HUDEP-2 (cell line): Measurements from ENCODE around the gene MAD2L2.
A peak's percentile ranks its signal among the peaks of the same experiment; 100 is the strongest.

Experiments
- DNase-seq, 76 experiments: peaks; one replicate each; lab custom pipeline; 2025; ENCODE audit not compliant: unreplicated experiment in 76 of 76; lab: John Stamatoyannopoulos, UW

The MAD2L2 gene

DNA sequence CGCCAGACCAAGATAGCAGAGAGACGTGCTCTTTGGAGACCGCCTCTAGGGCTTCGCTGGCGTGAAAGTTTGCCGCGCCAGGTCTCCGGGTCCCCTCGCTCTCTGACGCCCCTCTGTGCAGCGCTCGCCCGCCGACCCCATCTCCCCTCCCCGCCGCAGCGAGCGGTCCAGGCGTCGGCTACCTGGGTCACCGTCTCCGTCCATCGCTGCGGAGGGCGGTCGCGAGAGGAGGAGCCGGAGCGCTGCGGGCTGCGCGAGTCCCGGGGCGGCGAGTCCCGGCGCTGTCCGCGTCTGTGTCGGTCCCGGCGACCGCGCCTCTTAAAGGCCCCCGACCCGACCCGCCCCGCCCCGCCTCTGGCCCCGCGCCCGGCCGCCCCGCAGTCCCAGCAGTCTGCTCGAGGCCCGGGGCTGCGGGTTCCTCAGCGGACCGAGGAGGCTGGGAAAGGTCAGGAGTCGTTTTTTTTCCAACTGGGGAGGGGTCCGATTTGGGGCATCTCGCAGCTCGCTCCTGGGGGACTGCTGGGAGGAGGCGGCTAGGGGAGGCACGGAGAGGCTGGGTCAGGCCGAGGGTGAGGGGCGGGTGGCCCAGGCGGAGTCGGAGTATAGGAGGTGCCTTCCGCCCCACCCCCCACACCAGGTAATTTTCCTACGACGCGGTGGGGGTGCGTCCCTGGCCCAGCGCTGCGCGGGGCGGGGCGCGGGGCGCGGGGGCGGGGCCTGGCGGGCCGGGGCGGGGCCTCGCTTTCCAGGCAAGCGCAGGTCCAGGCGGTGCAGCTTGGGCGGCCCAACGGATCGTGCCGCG is 26.6 kb downstream of the MAD2L2 start, which contains the start of the genes FBXO2 and FBXO44:
FBXO2 (minus strand) TSS at position 293 of the 802 bp plus-strand sequence; CDS start at position 204, 89 bp downstream.
FBXO44 (plus strand) TSS at position 741 of the 802 bp plus-strand sequence. CDS start 959 bp downstream, outside the sequence.
- DNase-seq: peak in 1 of 76 experiments; percentile 5

DNA sequence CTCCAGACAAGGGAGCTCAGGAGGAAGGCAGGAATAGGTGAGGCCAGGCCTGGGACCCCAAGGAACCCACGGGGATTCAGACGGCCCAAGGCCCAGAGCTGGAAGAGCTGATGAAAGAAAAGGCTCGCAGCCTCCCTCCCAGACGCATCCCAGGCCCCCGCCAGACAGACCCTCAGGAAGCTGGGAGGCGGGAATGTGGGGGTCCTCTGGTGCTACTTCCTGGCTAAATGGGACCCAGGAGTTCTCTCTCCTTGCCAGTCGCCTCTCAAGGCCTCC is 27.1 kb downstream of the MAD2L2 start:
- DNase-seq: no peak

DNA sequence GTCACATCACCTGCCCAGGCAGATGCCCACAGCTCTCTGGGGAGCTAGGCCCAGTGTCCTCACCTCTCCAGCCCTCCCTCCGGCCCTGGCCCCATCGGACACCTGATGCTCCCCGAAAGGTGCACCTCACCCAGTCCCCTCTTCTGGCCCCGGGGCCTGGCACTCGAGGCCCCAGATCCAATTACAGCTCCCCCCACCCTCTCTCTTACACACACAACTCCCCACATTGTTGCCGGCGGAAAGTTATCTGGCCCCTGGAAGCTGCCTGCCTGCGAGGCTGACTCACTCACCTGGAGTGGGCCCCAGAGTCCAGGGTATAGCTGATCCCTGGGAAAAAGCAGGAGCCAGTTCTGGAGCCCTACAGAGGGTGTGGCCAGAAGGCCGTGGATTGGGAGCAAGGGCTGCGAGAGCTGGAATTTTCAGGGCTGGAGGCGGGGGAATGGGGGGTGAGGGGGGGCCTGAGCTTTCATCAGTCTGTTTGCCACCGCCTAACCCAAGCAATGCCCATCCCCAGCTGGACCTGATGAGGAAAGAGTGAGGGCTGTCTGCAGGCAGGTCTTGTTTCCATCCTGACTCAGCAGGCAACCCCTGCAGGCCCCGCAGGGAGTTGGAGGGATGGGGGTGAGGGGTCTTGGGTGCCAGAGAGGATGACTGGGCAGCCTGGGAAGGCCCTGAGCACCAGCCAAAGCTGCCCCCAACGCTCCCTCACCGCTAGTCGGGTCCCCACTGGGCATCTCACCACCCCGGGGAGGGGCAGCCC is 27.7 kb downstream of the MAD2L2 start:
- no peak for DNase-seq

DNA sequence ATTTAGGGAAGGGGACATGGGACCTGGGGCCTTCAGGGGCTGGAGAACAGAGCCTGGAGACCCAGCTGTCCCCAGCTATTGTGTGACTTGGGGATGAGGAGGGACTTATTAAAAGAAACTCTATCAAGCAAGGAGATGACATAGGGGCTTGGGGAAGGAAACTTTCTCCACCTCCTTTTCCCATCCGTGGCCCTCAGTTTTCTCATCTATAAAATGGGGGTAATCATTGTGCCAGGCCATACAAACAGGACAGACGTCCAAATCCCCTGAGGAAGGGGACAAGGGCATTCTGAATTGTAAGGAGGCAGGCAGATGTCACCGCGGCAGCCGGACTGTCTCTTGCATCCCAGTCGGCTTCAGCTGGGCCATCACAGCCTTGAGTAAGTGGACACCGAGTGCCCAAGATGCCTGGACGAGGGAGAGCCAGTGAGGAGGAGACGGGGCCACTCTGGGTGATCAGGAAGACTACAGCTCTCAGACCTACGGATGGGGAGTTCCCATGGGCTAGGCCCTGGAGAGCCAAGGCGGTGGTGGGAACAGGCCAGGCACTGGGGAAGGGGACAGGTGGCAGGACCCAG is 28.7 kb downstream of the MAD2L2 start:
- DNase-seq: no peak

DNA sequence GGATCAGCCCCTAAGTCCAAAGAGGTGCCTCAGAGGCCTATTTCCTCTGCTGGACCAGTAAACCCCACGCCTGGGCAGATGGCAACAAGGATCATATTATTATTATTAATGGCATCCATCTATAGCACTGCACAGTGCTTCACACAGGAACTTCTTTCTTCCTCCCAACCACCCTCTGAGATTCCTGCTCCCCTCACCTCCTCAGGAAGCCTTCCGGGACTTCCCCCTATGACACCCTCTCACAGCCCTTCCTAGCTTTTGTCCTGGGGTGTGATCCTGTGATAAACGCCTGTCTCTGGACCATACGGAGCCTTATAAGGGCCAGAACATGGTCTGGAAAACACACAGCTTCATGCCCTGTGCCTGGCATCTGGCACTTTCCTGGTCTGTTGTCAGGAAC is 29.9 kb downstream of the MAD2L2 start:
- no peak for DNase-seq

DNA sequence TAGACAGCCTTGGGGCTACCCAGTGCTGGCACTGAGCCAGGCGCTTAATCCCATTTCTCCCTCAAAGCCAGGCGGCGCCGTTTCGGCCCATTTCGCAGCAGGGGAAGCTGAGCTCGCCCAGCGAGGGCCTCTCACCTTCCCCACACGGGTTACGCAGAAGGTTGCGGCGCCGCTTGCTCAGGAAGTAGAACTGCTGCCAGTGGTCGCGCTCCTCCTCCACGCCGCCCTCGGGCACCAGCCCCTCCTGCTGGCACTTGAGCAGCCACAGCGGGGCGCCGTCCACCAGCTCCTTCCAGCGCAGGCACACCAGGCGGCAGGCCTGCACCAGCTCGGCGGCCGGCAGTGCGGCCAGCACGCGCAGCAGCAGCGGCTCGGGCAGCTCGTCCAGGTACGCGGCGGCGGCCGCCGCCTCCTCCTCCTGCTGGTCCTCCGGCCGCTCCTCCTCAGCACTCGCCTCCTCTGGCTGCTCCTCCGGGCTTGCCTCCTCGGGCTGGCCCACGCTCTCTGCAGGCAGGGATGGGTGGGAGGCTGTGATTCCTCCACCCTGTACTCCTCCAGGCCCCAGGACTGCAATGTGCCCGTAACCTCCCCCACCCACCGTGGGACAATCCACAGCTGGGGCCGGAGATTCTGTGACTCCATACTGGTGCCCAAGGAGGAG is 30.5 kb downstream of the MAD2L2 start:
- DNase-seq: peak in 62 of 76 experiments; percentile 15 to 82 (median 54)

DNA sequence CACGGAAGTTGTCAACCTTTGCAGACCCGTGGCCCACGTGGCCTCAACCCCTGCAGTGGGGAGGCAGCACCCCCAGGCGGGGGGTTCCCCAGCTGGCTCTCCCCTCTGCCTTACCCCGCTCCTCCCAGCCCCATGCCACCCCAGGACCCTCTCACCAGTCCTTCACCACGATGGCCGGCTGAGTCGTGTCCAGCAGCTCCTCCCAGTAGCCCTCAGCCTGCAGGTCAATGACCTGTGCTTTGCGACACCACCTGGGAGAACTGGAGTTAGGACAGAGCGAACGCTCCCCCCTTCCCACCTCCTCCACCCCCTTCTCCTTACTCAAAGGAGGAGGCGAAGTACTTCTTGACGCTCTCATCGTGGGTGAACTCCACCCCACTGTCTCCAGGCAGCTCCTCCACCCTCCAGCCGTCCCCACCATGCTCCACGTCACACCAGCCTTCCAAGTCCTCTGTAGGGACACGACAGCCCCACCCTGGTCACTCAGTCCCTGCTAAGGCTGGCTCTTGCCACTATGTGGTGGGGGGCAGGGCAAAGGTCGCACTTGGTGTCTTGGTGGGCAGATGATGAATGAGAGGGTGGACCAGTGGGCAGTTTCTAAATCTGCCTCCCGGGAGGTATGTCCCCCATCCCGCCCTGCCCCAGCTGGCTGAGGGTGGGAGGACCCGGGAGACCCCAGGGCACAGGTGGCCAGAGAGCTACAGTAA is 31.2 kb downstream of the MAD2L2 start:
- DNase-seq: no peak

DNA sequence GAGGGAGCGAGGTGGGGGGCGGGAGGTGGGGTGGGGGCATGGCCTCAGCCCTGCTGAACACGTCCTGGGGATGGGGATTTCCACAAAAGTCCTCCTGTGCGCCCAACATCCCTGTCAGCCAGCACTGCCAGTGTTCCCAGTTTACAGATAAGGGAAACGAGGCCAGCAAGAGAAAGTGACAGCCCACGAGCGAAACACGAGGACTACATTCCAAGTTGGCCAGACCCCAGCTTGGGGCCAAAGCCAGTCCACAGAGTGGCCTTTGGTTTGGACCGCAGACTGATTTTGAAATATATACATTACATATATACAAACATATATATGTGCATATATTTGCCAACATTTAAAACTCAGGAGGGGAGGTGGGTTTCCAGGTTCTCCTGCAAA is 31.7 kb downstream of the MAD2L2 start:
- no peak for DNase-seq

DNA sequence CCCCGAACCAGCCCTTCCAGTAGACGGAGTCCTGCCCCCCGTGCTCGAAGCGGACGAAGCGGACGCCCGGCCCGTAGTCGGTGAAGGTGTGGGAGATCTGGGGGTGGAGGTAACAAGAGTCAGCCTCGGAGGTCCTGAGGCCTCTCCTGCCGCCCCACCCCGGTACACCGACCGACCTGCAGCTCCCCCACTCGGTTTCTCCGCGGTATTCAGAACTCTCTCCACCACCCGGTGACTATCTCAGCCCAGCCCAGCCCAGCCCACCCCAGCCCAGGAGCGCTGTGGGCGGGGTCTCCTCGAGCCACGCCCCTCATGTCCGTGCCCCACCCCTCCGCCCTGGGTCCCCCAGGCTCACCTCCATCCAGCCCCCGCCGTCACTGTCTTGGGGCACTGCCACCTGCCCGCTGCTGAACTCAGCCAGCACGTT is 32.2 kb downstream of the MAD2L2 start:
- DNase-seq: peak in 24 of 76 experiments; percentile 3 to 40 (median 16)

DNA sequence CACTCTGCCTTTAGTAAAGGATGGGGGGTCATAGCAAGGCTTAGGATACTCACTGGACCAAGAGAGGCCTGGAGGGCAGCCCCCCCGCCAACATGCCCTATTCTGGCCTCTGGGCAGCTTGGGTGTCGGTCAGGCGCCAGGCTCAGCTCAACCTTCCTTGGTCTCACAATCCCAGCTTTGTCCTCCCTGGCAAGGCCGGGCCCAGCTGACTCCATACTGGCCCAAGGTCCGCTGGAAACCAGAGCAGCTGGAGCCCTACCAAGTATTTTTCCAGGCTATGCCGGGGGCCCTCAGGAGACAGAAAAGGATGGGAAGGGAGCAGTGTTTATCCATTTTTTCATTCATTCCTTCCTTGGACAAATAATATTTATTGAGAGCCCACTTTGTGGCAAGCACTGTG is 32.9 kb downstream of the MAD2L2 start:
- no peak for DNase-seq

DNA sequence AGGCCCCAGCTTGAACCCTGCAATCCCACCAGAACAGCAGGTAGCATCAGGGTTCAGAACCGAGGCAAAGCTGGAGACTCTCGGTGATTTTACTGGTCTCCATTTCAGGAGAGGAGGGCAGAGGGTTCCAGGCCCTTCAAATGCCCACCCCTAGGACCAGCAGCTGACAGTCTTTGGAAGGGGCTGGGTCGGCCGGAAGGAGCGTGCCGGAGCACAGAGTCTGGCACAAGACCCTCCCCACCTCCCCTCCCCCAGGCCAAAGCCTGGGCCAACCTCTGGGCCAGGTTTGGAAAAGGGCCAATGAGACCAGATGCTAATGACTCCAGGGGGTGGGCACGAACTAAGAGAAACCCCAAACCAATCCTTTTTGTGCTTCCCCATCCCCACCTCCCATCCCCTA is 33.6 kb downstream of the MAD2L2 start:
- DNase-seq: no peak

DNA sequence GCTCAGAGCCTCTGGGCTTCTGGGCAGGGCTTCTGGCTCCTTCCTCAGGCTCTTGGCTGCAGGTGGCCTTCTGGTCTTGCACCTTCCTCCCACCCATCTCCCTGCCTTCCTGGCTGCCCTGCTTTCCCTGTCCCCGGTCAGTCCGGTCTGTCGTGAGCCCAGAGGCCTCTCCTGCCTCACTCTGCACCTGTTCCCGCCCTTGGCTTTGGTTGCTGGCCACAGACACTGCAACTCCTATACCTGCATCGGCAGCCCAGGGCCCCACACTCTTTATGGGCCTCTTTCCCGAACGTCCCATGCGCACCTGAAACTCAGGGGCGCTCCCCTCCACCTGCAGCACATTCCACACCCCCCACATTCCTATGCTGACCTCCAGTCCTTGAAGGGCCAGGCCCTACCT is 34.6 kb downstream of the MAD2L2 start:
- no peak for DNase-seq

DNA sequence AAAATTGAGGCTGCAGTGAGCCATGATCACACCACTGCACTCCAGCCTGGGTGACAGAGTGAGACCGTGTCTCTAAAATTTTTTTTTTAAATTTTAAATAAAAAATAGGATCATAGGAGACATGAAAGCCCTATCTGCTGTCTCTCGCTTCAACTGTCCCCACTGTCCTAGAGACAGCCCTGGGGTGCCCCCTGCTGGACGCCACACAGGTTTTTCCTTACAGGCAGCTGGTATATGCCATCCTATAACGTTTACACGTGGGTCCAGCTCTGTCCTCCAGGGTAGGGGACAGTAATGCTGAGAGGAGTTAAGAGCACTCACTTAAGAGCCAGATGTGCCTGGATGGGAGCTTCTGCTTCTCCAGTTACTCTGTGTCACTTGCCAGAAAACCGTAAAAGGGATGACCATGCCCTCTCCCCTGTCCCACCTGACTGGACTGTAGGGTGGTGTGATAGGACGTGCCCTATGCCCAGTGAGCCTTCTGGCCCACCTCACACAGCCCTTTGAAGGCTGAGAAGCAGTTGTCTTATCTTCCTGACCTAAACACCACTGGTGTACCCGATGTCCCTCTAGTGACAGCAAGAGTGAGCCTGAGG is 35.2 kb downstream of the MAD2L2 start:
- DNase-seq: peak in 68 of 76 experiments; percentile 7 to 83 (median 63)

DNA sequence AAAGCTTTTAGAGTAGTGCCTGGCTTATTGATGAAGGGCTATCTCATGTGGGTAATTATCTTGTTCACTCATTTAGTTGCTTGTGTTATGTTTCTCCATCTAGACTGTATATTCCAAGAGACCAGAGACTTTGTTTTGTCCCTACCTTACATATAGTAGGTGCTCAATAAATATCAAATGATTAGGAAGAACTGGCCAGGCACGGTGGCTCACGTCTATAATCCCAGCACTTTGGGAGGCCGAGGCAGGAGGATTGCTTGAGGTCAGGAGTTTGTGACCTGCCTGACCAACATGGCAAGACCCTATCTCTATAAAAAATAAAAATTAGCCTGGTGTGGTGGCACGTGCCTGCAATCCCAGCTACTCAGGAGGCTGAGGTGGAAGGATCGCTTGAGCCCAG is 35.7 kb downstream of the MAD2L2 start:
- no peak for DNase-seq

DNA sequence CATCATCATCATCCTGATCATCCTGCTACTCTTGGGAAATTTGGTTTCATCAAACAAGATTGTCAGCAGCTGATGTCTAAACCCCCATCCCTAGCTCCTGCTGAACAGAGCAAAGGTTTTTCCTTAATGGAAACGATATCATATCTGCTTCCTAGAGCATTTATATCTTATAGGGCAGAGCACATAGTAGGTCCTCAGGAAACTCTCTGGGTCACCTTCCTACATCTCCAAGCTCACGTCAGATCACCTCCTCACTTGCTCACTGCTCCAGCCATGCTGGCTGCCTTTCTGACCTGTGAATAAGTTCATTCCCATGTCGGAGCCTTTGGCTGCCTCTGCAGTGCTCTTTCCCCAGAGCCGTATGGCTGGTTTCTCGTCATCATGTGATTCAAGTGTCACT is 37.2 kb downstream of the MAD2L2 start:
- no peak for DNase-seq

DNA sequence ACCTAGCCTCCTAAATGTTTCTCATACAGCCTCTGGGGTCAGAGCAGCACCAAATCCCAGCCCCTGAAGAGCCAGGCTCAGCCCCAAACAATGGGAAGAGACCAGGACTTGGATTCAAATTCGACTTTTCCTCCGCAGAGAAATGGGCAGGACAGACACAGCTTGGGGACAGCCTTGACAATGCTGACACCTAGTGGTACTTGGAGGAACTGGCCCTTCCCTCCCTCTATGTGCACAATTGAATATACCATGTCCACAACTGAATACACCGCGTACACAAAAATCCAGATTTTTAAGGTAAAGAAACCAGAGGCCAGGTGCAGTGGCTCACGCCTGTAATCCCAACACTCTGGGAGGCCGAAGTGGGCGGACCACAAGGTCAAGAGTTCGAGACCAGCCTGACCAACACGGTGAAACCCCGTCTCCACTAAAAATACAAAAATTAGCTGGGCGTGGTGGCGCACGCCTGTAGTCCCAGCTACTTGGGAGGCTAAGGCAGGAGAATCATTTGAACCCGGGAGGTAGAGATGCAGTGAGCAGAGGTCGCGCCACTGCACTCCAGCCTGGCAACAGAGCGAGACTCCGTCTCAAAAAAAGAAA is 38.4 kb downstream of the MAD2L2 start:
- peak in 49 of 76 experiments; percentile 3 to 65 (median 33) for DNase-seq

DNA sequence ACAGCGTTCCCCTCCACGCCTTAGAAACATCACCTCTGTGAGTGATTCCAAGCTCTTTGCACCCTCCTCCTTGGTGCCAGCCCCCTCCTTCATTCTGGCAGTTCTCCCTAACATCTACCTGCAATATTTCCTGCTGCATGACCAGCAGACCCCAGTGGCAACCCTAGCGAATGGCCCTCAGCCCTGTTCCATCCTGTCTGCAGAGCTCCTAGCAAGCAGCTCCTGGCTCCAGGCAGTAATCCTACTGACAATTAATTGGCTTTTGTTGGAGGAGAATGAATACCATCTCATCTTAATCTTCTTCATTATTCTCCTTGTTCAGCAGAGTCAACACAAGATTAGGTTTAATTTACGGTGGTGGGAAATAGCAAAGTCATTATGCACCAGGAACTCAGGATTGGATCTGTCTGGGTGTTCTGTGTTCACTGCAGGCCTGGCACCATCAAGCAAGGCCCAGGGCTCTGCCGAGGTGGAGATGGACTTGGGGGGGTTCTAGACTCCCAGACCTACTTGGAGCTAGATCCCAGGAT is 39.1 kb downstream of the MAD2L2 start:
- no peak for DNase-seq

DNA sequence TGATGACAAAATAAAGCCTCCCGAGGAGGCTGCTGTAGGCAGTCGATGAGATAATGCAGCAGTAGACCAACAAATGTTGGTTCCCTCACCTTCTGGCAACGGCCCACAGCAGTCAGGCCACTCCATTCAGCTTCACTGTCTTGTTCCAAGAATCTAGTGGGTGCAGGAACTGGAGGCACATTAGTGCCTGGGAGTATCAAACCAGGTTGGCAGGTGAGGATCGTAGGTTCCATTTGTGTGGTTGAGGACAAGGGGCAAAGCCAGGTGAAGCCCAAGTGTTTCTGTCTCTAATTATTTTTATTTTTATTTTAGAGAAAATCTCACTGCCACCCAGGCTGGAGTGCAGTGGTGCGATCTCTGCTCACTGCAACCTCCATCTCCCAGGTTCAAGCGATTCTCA is 40.0 kb downstream of the MAD2L2 start:
- no peak for DNase-seq

DNA sequence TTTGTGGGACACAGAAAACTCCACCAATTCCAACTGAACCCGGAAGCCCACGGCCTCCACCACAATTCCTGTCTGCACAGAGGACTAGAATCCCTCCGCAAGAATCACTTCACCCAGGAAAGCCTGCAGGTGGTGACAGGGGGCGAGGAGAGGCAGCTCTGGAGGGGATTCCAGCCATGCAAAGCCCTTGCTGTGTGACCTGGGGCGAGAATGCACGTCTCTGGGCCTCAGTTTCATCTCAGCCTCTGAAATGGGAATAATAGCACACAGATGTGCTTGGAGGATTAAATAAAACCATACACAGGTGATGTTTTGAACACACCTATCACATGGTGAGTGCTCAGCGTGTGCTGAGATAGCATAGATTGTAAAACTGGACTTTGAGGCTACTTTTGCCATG is 40.8 kb downstream of the MAD2L2 start:
- no peak for DNase-seq
